SK-N-SH (cell line): ENCODE measurements around the gene TOX2.

ENCODE experiments used
- EP300 ChIP-seq, 2 experiments: IDR thresholded peaks; 2 replicates each; pipeline versions ENCODE4 v1.4.0 to v1.6.1; 2012; ENCODE audit warnings: borderline replicate concordance in 1 of 2, low read depth in 1 of 2, low read length in 1 of 2
- GATA2 ChIP-seq: sonication (generic); formaldehyde crosslinking; IDR thresholded peaks from 2 replicates; pipeline ENCODE4 v1.5.0; 2020; ENCODE audit warnings: mild to moderate bottlenecking, missing genetic modification reagents
- MAX ChIP-seq: IDR thresholded peaks from 2 replicates; pipeline ENCODE4 v1.4.0; 2012; ENCODE audit warnings: low read depth
- MXI1 ChIP-seq: IDR thresholded peaks from 2 replicates; pipeline ENCODE4 v1.6.1; 2012; ENCODE audit warnings: mild to moderate bottlenecking, low read depth, low read length, improper control_type of control experiment
- POLR2AphosphoS5 ChIP-seq: IDR thresholded peaks from 2 replicates; pipeline ENCODE4 v1.6.1; 2012; ENCODE audit warnings: low read depth, low read length
- RAD21 ChIP-seq: IDR thresholded peaks from 2 replicates; pipeline ENCODE4 v1.6.1; 2012; ENCODE audit warnings: mild to moderate bottlenecking, low read length
- RCOR1 ChIP-seq: fragments of 150-350 bp; IDR thresholded peaks from 2 replicates; pipeline ENCODE4 v1.6.1; 2017; ENCODE audit warnings: antibody characterized with exemption, low read length
- RXRA ChIP-seq: IDR thresholded peaks from 2 replicates; pipeline ENCODE4 v1.4.0; 2012; ENCODE audit warnings: low read depth, mild to moderate bottlenecking, borderline replicate concordance
- SMC3 ChIP-seq: IDR thresholded peaks from 2 replicates; pipeline ENCODE4 v1.6.1; 2012; ENCODE audit warnings: low read depth, low read length, improper control_type of control experiment
- TF ChIP-seq, protein P1 (sequence below): fragments of 200-600 bp; sonication (generic); IDR thresholded peaks from 2 replicates; pipeline ENCODE4 v1.6.1; 2017; ENCODE audit warnings: antibody characterized with exemption, mild to moderate bottlenecking, moderate library complexity
- TF ChIP-seq, protein P2 (sequence below): fragments of 150-350 bp; IDR thresholded peaks from 2 replicates; pipeline ENCODE4 v1.6.1; 2017; ENCODE audit warnings: antibody characterized with exemption, low read length, low read depth, borderline replicate concordance

- TF ChIP-seq, protein P1, sequence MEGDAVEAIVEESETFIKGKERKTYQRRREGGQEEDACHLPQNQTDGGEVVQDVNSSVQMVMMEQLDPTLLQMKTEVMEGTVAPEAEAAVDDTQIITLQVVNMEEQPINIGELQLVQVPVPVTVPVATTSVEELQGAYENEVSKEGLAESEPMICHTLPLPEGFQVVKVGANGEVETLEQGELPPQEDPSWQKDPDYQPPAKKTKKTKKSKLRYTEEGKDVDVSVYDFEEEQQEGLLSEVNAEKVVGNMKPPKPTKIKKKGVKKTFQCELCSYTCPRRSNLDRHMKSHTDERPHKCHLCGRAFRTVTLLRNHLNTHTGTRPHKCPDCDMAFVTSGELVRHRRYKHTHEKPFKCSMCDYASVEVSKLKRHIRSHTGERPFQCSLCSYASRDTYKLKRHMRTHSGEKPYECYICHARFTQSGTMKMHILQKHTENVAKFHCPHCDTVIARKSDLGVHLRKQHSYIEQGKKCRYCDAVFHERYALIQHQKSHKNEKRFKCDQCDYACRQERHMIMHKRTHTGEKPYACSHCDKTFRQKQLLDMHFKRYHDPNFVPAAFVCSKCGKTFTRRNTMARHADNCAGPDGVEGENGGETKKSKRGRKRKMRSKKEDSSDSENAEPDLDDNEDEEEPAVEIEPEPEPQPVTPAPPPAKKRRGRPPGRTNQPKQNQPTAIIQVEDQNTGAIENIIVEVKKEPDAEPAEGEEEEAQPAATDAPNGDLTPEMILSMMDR, result no peak
- no peak for TF ChIP-seq EP300 (IDR thresholded peaks at IDR 0.05; ENCODE audit: borderline replicate concordance in 1 of 2, low read depth in 1 of 2, low read length in 1 of 2)
- TF ChIP-seq RAD21, result no peak
- TF ChIP-seq RCOR1, result no peak
- TF ChIP-seq MXI1, result no peak
- no peak for TF ChIP-seq MAX
- TF ChIP-seq, protein P2, sequence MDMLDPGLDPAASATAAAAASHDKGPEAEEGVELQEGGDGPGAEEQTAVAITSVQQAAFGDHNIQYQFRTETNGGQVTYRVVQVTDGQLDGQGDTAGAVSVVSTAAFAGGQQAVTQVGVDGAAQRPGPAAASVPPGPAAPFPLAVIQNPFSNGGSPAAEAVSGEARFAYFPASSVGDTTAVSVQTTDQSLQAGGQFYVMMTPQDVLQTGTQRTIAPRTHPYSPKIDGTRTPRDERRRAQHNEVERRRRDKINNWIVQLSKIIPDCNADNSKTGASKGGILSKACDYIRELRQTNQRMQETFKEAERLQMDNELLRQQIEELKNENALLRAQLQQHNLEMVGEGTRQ, result no peak
- no peak for TF ChIP-seq GATA2 (CRISPR knock-in tag)
- no peak for TF ChIP-seq SMC3
- no peak for TF ChIP-seq RXRA
- TF ChIP-seq POLR2AphosphoS5, result no peak
These were observed 46.5 kb downstream of the TOX2 start for GRCh38 chr20:43961116-43961515.
